H1 (cell line): ENCODE results near the gene SVOPL. TPM values are rescaled to one million over a fixed set of nuclear protein-coding genes. Genes with fewer than 3 reads are reported as not detected.

Experiments used
- ASH2L ChIP-seq: fragments of 200-600, 300-600 bp; sonication (generic); IDR thresholded peaks from one replicate; pipeline ENCODE4 v1.7.1; 2017; ENCODE audit warnings: low read length
- BACH1 ChIP-seq: IDR thresholded peaks from 2 replicates; pipeline ENCODE4 v1.6.1; 2012; ENCODE audit warnings: low read length, improper control_type of control experiment
- CHD1 ChIP-seq: IDR thresholded peaks from 2 replicates; pipeline ENCODE4 v1.6.1; 2012; ENCODE audit warnings: low read depth, low read length, improper control_type of control experiment
- FOSL1 ChIP-seq: IDR thresholded peaks from 2 replicates; pipeline ENCODE4 v1.6.1; 2011; ENCODE audit warnings: mild to moderate bottlenecking, low read depth, low read length, moderate library complexity; ENCODE audit not compliant: insufficient read depth
- GABPA ChIP-seq: IDR thresholded peaks from 2 replicates; pipeline ENCODE4 v1.6.1; 2011; ENCODE audit warnings: mild to moderate bottlenecking, low read length, moderate library complexity, borderline replicate concordance; ENCODE audit not compliant: insufficient read depth
- POLR2A ChIP-seq, 2 experiments: IDR thresholded peaks; 1 replicate in 1 of 2; 2 replicates in 1 of 2; pipeline ENCODE4 v1.6.1; 2011; ENCODE audit warnings: low read depth in 2 of 2, low read length in 2 of 2, mild to moderate bottlenecking in 2 of 2; ENCODE audit errors: control extremely low read depth in 1 of 2
- RFX5 ChIP-seq: IDR thresholded peaks from 2 replicates; pipeline ENCODE4 v1.6.1; 2011; ENCODE audit warnings: low read depth, low read length, improper control_type of control experiment, borderline replicate concordance
- polyA plus RNA-seq, 7 experiments: library from polyadenylated mRNA; depleted of rRNA in 3 of 7; stranded (reverse) in 5 of 7; unstranded in 2 of 7; fragments of >200 nt in 5 of 7; fragments of 200-250 nt in 2 of 7; gene quantifications; 1 replicate in 5 of 7; 2 replicates in 1 of 7; 4 replicates in 1 of 7; pipeline versions ENCODE4 v1.2.1 to v1.2.3, GENCODE V29; 2011 to 2013; ENCODE audit warnings: missing spikeins in 2 of 7, mixed read lengths in 2 of 7
- total RNA-seq: library from RNA; stranded (reverse); fragmentation: NEBNext Ultra II Directional; extraction: Animal tissue kit (Norgen Biotek cat#: 25700); gene quantifications from 2 replicates; pipeline ENCODE4 v1.2.1, GENCODE V29; 2021

The SVOPL gene
- total and polyA plus RNA-seq, 2 of the 8 experiments (the other 6 are each of a cell fraction or from before 2014, with no cell fraction given): 1.1 to 1.4 TPM

- TF ChIP-seq POLR2A (IDR thresholded peaks at IDR 0.05; ENCODE audit: control extremely low read depth in 1 of 2, low read depth in 2 of 2, low read length in 2 of 2) (no peak), ASH2L (no peak), GABPA (no peak), BACH1 (no peak), RFX5 (no peak), CHD1 (no peak), FOSL1 (no peak)
These were observed 1.5 kb downstream of the SVOPL start (continued) for GRCh38 chr7:138699661-138700060.
